Endothelial cell of umbilical vein (primary cell): ENCODE results near the gene KCNMA1. TPM values are rescaled to one million over a fixed set of nuclear protein-coding genes. Genes with fewer than 3 reads are reported as not detected.

Source experiments
- BruUV-seq: library from RNA; stranded (reverse); fragments of 400-500 nt; replicated peaks from 2 replicates; lab custom pipeline; 2021; lab: Mats Ljungman, UMichigan
- CTCF ChIA-PET: fragments of 300-600, 350-600 bp; sonication (Branson Sonifier 250); formaldehyde crosslinking; loops from one replicate; lab custom pipeline; 2021; ENCODE audit warnings: antibody characterized with exemption, inconsistent platforms; lab: Charles Lee
- POLR2A ChIA-PET: fragments of 300-600, 350-600 bp; sonication (Branson Sonifier 250); formaldehyde crosslinking; loops from one replicate; lab custom pipeline; 2021; ENCODE audit warnings: antibody characterized with exemption, inconsistent platforms; lab: Charles Lee
- DNase-seq: peaks from one replicate; pipeline ENCODE4 v3.0.0-alpha.2; 2011; ENCODE audit warnings: low read depth, low spot score
- FAIRE-seq: peaks from 2 replicates; lab custom pipeline; 2011; peaks lifted over from hg19 to GRCh38; lab: Jason Lieb, UNC
- H2AFZ ChIP-seq: 2 replicates; pipeline ENCODE4 v1.6.0; 2012; ENCODE audit warnings: low read depth, low read length, control low read depth, inconsistent platforms
- H3K27ac ChIP-seq: 2 replicates; pipeline ENCODE4 v1.5.1; 2011; ENCODE audit warnings: low read depth, mild to moderate bottlenecking, control low read depth, low read length, moderate library complexity; ENCODE audit not compliant: insufficient read depth
- H3K27me3 ChIP-seq, 2 experiments: 2 replicates each; pipeline versions ENCODE4 v1.6.0 to v1.6.1; 2011; ENCODE audit warnings: low read length in 2 of 2, mixed read lengths in 1 of 2; ENCODE audit not compliant: control insufficient read depth in 2 of 2, insufficient read depth in 2 of 2
- H3K36me3 ChIP-seq, 2 experiments: 2 replicates in 1 of 2; 3 replicates in 1 of 2; pipeline ENCODE4 v1.5.1; 2011; ENCODE audit warnings: low read length in 2 of 2, mild to moderate bottlenecking in 1 of 2, moderate library complexity in 1 of 2; ENCODE audit not compliant: control insufficient read depth in 2 of 2, insufficient read depth in 2 of 2; ENCODE audit errors: extremely low read depth in 1 of 2
- H3K4me1 ChIP-seq: 3 replicates; pipeline ENCODE4 v1.5.1; 2011; ENCODE audit warnings: mild to moderate bottlenecking, low read length; ENCODE audit not compliant: control insufficient read depth, insufficient read depth; ENCODE audit errors: extremely low read depth
- H3K4me2 ChIP-seq: 2 replicates; pipeline ENCODE4 v1.6.1; 2011; ENCODE audit warnings: low read length, control low read depth, mixed read lengths; ENCODE audit not compliant: insufficient read depth
- H3K4me3 ChIP-seq, 3 experiments: fragments of 200-600 bp in 1 of 3; sonication (generic), shearing (Covaris generic) in 1 of 3; replicated peaks in 1 of 3; 2 replicates each; pipeline ENCODE4 v1.5.1; 2011 to 2016; ENCODE audit warnings: control low read depth in 3 of 3, low read length in 3 of 3, mild to moderate bottlenecking in 2 of 3, inconsistent platforms in 1 of 3, low read depth in 1 of 3, moderate library complexity in 1 of 3; ENCODE audit not compliant: insufficient read depth in 1 of 3
- H3K79me2 ChIP-seq: 2 replicates; pipeline ENCODE4 v1.6.0; 2012; ENCODE audit warnings: low read length, inconsistent platforms; ENCODE audit not compliant: control insufficient read depth, insufficient read depth
- H3K9ac ChIP-seq: replicated peaks from 2 replicates; pipeline ENCODE3; 2011; ENCODE audit warnings: low read length, control low read depth; ENCODE audit not compliant: insufficient read depth; ENCODE audit errors: extremely low read depth
- H3K9me1 ChIP-seq: replicated peaks from 3 replicates; pipeline ENCODE4 v1.6.0; 2011; ENCODE audit warnings: mild to moderate bottlenecking, low read length; ENCODE audit not compliant: control insufficient read depth, insufficient read depth; ENCODE audit errors: extremely low read depth
- H3K9me3 ChIP-seq: replicated peaks from 2 replicates; pipeline ENCODE4 v1.5.1; 2012; ENCODE audit warnings: low read length, inconsistent platforms; ENCODE audit not compliant: control insufficient read depth, insufficient read depth
- H4K20me1 ChIP-seq: replicated peaks from 2 replicates; pipeline ENCODE3; 2011; ENCODE audit warnings: mild to moderate bottlenecking, low read length; ENCODE audit not compliant: control insufficient read depth, insufficient read depth; ENCODE audit errors: extremely low read depth
- CTCF ChIP-seq, 2 donors: IDR thresholded peaks; 1 replicate in 1 of 2; 2 replicates in 1 of 2; pipeline ENCODE4 v1.5.1; 2011; ENCODE audit warnings: low read length in 2 of 2, mild to moderate bottlenecking in 2 of 2, moderate library complexity in 2 of 2, control low read depth in 1 of 2, inconsistent platforms in 1 of 2, low read depth in 1 of 2; ENCODE audit not compliant: insufficient read depth in 1 of 2; ENCODE audit errors: extremely low read depth in 1 of 2
- EZH2 ChIP-seq: IDR thresholded peaks from 2 replicates; pipeline ENCODE4 v1.6.1; 2012; ENCODE audit warnings: borderline replicate concordance, low read depth, mild to moderate bottlenecking, moderate library complexity, low read length, inconsistent platforms; ENCODE audit not compliant: severe bottlenecking
- FOS ChIP-seq: IDR thresholded peaks from 2 replicates; pipeline ENCODE4 v1.6.1; 2011; ENCODE audit warnings: mild to moderate bottlenecking, low read length, moderate library complexity, borderline replicate concordance; ENCODE audit not compliant: insufficient read depth
- GATA2 ChIP-seq: IDR thresholded peaks from 2 replicates; pipeline ENCODE4 v1.7.0; 2011; ENCODE audit warnings: low read depth, mild to moderate bottlenecking, moderate library complexity, mixed read lengths, low read length; ENCODE audit not compliant: insufficient read length, insufficient read depth
- JUN ChIP-seq: IDR thresholded peaks from 2 replicates; pipeline ENCODE4 v1.6.1; 2011; ENCODE audit warnings: borderline replicate concordance, low read depth; ENCODE audit not compliant: insufficient read length, insufficient read depth
- MYC ChIP-seq: IDR thresholded peaks from one replicate; pipeline ENCODE4 v1.6.1; 2011; ENCODE audit warnings: mild to moderate bottlenecking, low read depth, low read length
- POLR2A ChIP-seq: IDR thresholded peaks from 2 replicates; pipeline ENCODE4 v1.6.1; 2012; ENCODE audit warnings: low read depth, mild to moderate bottlenecking, control low read depth, low read length
- POLR2AphosphoS5 ChIP-seq: IDR thresholded peaks from 2 replicates; pipeline ENCODE4 v1.6.1; 2012; ENCODE audit warnings: low read depth, mild to moderate bottlenecking, control low read depth, low read length, moderate library complexity; ENCODE audit not compliant: insufficient read depth
- dilution Hi-C: fragments of 300-500 bp; cut with MboI; formaldehyde crosslinking; loops from one replicate; pipeline ENCODE4 v1.15.0; 2019; ENCODE audit warnings: low sequenced_read_pairs; ENCODE audit not compliant: extremely low pct_ligation_motif_present
- intact Hi-C: fragments of 100-400 bp; cut with micrococcal nuclease; formaldehyde crosslinking; loops from one replicate; pipeline ENCODE4 v1.10.0; 2022
- polyA plus RNA-seq, 4 experiments: library from polyadenylated mRNA; depleted of rRNA in 3 of 4; stranded (reverse) in 3 of 4; unstranded in 1 of 4; fragments of >200 nt; gene quantifications; 2 replicates each; pipeline versions ENCODE4 v1.2.1 to v1.2.3, GENCODE V29; 2011 to 2012; ENCODE audit warnings: missing spikeins in 1 of 4
- total RNA-seq: library from RNA; stranded (reverse); gene quantifications from 2 replicates; pipeline ENCODE4 v1.2.3, GENCODE V29; 2021
- TF ChIP-seq, protein P1 (sequence below): IDR thresholded peaks from 2 replicates; pipeline ENCODE4 v1.6.1; 2011; ENCODE audit not compliant: insufficient read depth, insufficient read length

The KCNMA1 gene
- total and polyA plus RNA-seq, 2 donors (not counting 3 experiments of a cell fraction or from before 2014, with no cell fraction given) = 0.10 to 0.82 TPM

DNA sequence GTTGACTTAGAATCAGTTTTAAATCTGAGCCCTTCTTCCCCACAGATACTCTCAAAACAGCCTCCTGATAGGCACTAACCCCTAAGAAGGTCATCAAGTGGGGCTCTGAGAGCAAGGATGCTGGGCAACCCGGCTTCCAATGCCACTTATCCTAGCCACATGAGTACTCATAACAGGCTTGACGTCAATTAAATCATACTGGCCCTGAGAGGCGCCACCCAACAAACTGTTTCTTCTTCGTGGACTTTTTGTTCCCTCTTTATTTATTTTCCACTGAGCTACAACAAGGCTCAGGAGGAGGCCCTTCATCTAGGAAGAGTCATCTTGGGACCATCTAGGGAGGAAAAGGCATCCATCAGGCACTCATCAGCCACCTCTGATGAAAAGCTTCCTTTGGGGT lies 255.9 kb downstream of the KCNMA1 start:
- FAIRE-seq = no peak
- dilution Hi-C loops (no loop called here), intact Hi-C loops (no loop called here)
- Histone ChIP-seq H2AFZ (no peak overlapping the region), H3K4me3 (no peak overlapping the region), H3K9ac (no peak overlapping the region), H4K20me1 (no peaks in the 10 kb centered on the region), H3K9me1 (no peaks in the 10 kb centered on the region), H3K9me3 (no peaks in the 10 kb centered on the region), H3K27me3 (no peaks in the 10 kb centered on the region), H3K79me2 (no peaks in the 10 kb centered on the region), H3K4me1 (peaks cover 13% of the 10 kb centered on the region), H3K36me3 (no peaks in the 10 kb centered on the region), H3K27ac (no peak overlapping the region), H3K4me2 (no peak overlapping the region)
- BruUV-seq = no TSS peak
- ChIA-PET POLR2A (no interaction called here), CTCF (interaction anchor here (0.8 to 1.7 kb wide), 3 partner anchors 10 to 260 kb away, joined by 3 to 4 read pairs (median 3); no protein-coding TSS in a partner anchor)
- TF ChIP-seq CTCF (IDR thresholded peaks at IDR 0.05; ENCODE audit: extremely low read depth in 1 of 2, insufficient read depth in 1 of 2, low read depth in 1 of 2, low read length in 2 of 2) (no peak), FOS (no peak), MYC (no peak), JUN (no peak), POLR2A (no peak), POLR2AphosphoS5 (no peak), GATA2 (no peak), EZH2 (no peak)
- TF ChIP-seq, protein P1, sequence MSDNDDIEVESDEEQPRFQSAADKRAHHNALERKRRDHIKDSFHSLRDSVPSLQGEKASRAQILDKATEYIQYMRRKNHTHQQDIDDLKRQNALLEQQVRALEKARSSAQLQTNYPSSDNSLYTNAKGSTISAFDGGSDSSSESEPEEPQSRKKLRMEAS = no peak
- no peak for DNase-seq
